GM13976 (cell line): ENCODE results near the gene SEC61A1.

Experiments
- DNase-seq: peaks from one replicate; pipeline ENCODE4 v3.0.0; 2012; ENCODE audit warnings: low spot score
- in situ Hi-C: fragments of 300-500 bp; cut with MboI; formaldehyde crosslinking; loops from one replicate; pipeline ENCODE4 v1.12.0; 2022; ENCODE audit warnings: low sequenced_read_pairs, mixed read lengths, inconsistent platforms; ENCODE audit not compliant: unreplicated experiment
- TF ChIP-seq, protein P1 (sequence below): IDR thresholded peaks from 2 replicates; pipeline ENCODE4 v1.5.1; 2012; ENCODE audit warnings: borderline replicate concordance, mild to moderate bottlenecking; ENCODE audit not compliant: insufficient read depth; ENCODE audit errors: extremely low read depth, missing control alignments, control extremely low read depth

The SEC61A1 gene

DNA sequence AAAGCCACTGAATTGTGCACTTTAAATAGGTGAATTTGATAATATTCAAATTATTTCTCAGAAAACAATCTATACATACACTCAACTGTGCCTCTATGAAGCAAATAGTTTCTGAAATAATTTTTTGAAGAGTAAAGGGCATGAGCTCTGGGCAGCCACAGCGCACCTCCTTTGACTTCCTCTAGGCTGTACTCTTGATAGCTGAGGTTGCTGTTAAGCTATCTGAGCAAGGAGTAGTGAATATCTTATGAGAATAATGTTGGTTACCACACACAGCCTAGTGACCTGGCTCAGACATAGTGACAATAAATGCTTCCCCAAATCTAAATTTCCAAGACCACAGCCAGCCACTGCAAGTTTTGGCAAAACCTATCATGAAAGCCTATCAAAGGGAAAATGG is 11.6 kb upstream of the SEC61A1 start:
- TF ChIP-seq, protein P1, sequence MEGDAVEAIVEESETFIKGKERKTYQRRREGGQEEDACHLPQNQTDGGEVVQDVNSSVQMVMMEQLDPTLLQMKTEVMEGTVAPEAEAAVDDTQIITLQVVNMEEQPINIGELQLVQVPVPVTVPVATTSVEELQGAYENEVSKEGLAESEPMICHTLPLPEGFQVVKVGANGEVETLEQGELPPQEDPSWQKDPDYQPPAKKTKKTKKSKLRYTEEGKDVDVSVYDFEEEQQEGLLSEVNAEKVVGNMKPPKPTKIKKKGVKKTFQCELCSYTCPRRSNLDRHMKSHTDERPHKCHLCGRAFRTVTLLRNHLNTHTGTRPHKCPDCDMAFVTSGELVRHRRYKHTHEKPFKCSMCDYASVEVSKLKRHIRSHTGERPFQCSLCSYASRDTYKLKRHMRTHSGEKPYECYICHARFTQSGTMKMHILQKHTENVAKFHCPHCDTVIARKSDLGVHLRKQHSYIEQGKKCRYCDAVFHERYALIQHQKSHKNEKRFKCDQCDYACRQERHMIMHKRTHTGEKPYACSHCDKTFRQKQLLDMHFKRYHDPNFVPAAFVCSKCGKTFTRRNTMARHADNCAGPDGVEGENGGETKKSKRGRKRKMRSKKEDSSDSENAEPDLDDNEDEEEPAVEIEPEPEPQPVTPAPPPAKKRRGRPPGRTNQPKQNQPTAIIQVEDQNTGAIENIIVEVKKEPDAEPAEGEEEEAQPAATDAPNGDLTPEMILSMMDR = no peak
- in situ Hi-C loops = no loop called here

DNA sequence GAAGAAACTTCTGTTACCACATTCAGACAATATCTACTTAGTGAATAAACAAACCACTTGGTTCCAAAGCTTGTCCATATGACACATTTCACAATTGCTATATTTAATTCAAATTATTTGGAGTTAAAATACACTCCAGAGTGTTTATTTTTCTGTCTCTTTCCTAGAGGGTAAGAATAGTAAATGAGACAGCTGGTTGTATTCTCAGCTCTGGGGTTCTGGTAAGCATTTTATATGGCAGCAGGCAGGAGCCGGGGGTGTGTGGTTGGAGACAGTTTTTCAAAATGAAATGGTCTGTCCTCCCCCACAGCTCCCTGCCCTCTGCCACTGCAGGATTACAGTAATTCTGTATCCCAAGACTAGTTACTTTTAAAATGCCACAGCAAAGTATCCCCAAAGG is 10.9 kb upstream of the SEC61A1 start:
- no peak for DNase-seq
- in situ Hi-C loops = no loop called here
- TF ChIP-seq, protein P1 = no peak

More for the DNA sequence above, 11.6 kb upstream of the SEC61A1 start:
- no peak for DNase-seq

DNA sequence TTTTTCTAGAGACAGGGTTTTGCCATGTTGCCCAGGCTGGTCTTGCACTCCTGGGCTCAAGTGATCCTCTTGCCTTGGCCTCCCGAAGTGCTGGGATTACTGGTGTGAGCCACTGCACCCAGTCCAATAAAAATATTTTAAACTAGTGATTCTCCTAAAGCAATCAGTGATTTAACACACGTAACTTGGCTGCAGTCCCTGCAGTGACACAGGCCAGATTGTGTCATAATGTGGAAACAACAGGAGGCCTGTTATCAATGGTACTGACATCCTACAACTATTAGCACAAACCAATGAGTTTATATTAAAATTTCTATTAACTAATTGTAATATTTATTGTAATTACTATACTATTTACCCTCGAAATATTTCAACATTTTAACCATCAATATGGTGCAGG is 1.6 kb upstream of the SEC61A1 start:
- TF ChIP-seq, protein P1 = no peak
- DNase-seq = no peak
- in situ Hi-C loops = no loop called here

DNA sequence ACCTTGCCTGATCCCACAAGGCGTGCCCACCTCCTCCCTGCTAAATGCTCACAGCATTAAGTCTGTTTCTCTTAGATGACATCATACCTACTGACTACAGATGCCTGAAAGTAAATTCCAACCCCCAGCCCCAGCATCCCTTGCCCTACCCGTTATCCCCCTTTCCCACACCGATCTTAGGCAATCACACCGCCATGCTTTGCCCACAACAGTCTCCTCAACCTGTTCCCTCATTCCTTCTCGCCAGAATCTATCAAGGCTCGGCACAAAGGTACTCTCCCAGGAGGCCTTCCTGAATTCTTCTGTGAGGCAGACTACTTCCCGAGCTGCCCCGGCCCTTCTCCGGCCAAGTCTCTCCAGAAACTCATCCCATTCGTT is 789 bp upstream of the SEC61A1 start:
- in situ Hi-C loops = no loop called here
- DNase-seq = no peak
- TF ChIP-seq, protein P1 = no peak

DNA sequence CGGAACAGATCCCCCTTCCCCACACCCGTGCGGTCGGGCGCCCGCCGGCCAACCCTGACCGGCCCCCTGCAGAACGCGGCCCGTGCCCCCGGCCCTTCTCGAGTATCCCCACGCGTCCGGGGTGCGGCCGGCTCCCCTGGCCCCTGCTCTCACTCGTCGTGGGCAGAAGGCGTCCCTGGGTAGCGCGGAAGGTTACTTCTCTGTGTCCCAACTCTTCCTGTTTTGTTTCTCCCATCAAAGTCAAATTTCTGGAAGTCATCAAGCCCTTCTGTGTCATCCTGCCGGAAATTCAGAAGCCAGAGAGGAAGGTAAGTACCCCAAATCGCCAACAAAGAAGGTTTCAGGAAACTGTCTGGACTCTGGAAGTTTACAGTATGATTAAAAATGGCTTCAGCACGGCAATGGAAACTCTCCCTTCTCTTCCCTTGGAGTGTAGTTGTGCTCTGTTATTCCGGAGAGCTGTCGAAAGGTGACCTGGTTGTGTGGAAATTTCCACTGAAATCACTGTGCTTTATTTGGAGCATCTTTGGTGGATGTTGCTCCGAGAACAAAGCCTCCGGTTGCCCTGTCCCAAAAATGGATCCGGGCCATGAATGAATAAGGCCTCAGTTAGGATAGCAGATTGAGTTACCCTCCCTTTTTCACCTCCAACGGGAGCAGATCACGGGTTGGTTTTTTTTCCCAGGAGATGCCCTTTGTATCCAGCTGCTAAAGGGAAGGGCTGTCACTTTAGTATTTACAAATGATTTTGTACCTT is 536 bp downstream of the SEC61A1 start:
- in situ Hi-C loops = no loop called here
- TF ChIP-seq, protein P1 = no peak
- no peak for DNase-seq

DNA sequence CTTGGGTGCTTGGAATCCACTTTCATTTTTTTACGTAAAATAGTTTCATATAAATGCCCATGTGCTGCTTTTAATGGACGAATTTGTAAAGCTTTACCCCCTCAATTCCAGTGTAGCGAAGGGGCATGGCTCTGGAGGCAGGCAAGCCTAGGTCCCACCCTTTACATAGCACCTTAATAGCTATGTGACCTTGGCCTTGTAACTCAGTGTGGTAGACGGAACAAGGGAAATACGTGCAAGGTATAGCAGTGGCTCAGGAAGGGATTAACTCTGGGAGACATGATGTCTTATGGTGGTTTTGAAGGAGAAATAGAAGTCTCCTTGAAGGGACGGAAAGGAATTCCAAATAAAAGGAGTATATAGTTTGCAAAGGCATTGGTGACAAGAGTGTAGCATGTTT is 1.4 kb downstream of the SEC61A1 start:
- no peak for DNase-seq
- TF ChIP-seq, protein P1 = no peak
- in situ Hi-C loops = no loop called here
